GM12874 (cell line): ENCODE data around the gene HNF4A.
A peak's percentile ranks its signal among the peaks of the same experiment; 100 is the strongest.

Experiments used
- CTCF ChIP-seq: IDR thresholded peaks from 2 replicates; pipeline ENCODE4 v1.5.1; 2011; ENCODE audit warnings: low read depth, mild to moderate bottlenecking, control low read depth, low read length, moderate library complexity; ENCODE audit not compliant: insufficient read depth

Gene HNF4A

DNA sequence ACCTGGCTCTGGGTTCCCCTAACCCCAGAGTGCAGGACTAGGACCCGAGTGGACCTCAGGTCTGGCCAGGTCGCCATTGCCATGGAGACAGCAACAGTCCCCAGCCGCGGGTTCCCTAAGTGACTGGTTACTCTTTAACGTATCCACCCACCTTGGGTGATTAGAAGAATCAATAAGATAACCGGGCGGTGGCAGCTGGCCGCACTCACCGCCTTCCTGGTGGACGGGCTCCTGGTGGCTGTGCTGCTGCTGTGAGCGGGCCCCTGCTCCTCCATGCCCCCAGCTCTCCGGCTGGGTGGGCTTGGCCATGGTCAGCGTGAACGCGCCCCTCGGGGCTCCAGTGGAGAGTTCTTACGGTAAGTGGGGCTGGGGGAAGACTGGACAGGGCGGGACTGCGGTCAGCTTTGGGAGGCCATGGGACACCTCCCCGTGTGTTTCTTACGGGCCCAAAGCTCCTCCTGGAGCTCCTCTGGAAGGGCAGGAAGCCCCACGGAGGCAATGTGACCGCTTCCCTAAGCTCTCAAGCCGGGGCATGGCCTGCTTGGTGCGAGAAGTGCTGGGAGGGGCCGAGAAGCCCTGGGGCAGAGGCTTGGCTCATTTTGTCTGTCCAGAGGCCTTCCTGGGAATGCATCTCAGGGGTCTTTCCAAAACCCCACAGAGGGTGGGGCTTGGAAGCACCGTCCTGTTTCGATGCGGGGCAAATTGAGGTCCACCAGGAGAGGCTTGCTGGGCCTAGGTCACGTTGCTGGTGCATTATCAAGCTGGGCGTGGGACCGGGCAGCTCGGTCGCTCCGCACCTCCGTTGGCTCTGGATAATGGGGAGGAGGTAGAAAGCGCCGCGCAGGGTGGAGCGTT lies at the start of gene HNF4A:
TSS of gene HNF4A (plus strand) at position 202 of the 855 bp plus-strand sequence. CDS start at position 308, 106 bp downstream.
- no peak for TF ChIP-seq CTCF

DNA sequence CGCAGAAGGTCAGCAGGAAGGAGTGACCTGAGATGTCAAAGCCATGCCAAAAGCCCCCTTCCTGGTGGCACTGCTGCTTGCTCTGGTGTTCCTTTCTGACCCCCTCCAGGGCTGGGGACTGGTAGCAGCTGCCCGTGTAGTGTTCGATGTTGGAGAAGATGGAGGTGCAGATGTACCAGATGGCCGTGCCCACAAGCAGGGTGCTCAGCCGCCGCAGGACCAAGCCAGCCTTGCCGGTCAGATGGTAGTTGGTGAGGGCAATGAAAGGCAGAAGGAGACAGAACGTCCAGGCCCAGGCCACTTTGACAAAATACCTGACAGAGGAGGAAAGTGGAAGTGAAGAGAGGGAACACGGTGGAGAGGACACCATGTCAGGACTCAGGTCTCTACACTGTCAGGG lies 48.6 kb upstream of the HNF4A start:
- no peak for TF ChIP-seq CTCF

DNA sequence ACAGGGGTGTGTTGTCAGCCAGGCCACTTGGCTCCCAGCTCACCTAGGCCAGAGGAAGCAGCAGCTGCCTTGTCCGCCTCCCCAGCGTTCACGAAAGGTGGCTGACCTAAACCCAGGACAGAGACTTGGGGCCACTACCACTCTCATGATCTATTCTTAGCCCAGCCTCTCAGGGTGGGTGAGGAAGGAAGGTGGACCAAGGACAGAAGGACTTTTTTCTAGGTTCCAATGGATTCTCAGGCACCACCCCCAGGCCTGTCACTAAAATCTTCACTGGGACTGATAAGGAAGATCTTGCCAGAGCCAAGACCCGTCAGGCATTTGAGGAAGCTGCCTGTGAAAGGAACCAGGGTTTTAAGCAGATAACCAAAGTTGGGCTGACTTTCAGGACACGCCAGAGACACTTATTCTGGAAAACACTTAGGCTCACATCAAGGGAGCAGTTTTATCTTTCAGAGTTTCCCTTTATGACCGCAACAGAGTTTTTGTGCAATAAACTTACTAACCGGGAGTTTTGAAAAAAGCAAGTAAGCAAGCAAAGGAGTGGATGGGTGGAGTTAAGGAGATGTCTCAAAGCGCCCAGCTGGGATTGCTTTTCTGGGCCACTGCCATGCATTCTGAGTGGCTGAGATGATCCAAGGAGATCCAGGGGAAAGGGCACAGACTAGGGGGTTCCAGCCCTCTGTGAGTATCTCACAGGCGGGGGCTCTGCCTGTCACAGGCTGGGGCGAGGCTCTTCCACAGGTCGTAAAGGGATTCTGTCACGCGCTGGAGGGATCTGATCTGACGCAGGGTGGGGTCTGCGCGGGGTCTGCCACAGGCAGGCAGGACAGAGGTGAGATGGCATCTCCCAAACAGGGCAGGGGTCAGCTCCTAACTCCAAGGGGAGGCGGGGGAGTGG lies 45.5 kb upstream of the HNF4A start:
- TF ChIP-seq CTCF, result no peak

GRCh38 chr20:44310664-44311639 lies 44.5 kb upstream of the HNF4A start, which contains the start of gene FITM2:
Gene FITM2, minus strand, starts transcription at chr20:44311202. Its CDS starts 54 bp downstream, at chr20:44311148.
- TF ChIP-seq CTCF, result peak; percentile 99

DNA sequence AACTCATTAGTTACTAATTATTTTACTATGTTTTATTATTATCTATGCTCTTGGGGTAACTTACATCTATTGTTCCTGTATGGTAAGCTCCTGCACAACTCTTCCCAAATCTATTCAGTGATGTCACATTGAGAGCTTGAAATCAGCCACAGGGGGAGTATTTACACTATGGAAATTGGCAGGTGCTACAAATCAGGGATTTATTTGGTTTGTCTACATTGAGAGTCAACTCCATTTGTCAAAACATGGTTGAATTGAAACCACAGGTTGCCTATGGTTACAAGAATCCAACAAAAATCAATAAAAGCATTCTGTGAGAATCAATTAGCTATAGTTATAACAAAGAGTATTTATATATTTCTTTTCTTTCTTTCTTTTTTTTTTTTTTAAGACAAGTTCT lies 40.6 kb upstream of the HNF4A start:
- no peak for TF ChIP-seq CTCF

DNA sequence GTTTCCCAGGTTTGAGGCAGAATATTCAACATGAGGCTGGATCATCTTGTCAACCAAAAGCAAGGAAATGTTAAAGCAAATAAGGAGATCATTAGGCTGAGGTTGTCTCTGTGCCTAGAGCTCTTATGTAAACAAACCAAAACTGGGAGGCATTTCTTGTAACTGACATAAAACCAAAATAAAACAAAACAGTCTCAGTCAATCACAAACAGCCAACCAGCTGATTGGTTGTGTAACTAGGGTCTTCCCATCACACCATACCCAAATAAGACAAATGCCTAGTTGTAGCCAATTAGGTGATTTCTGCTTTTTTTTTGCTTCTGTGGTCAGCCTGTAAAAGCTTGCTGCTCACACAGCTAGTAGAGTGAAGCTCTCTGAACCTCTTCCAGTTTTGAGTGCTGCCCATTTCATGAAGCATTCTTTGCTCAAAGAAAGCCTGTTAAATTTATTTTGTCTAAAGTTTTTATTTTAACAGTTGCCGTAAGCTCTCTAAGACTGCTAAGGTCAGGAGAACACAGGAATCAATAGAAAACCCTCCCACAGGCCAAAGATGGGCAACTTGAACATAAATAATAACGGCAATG lies 35.6 kb upstream of the HNF4A start:
- no peak for TF ChIP-seq CTCF
